GM23338 (cell line): Measurements from ENCODE around the gene CAPN14. TPM values are rescaled to one million over a fixed set of nuclear protein-coding genes. Genes with fewer than 3 reads are reported as not detected.

Source experiments
- ATAC-seq: fragments of 200-7000 bp; cut with Tn5 transposase; 3 replicates; pipeline ENCODE4 v1.9.1; 2020
- DNase-seq: peaks from one replicate; pipeline ENCODE4 v3.0.0-alpha.2; 2015; ENCODE audit warnings: low spot score
- H2AFZ ChIP-seq: fragments of 200-600 bp; sonication (generic); 2 replicates; pipeline ENCODE4 v1.8.0; 2016; ENCODE audit warnings: antibody characterized with exemption, mild to moderate bottlenecking, moderate library complexity
- H3F3A ChIP-seq: fragments of 200-600 bp; sonication (generic); replicated peaks from 2 replicates; pipeline ENCODE4 v1.8.0; 2017; ENCODE audit warnings: antibody characterized with exemption, mixed run types, low read depth
- H3K27ac ChIP-seq: fragments of 200-600 bp; sonication (generic); 2 replicates; pipeline ENCODE4 v1.6.1; 2016; ENCODE audit warnings: low read depth
- H3K27me3 ChIP-seq: fragments of 200-600 bp; sonication (generic); 2 replicates; pipeline ENCODE4 v1.8.0; 2016; ENCODE audit warnings: mild to moderate bottlenecking, mixed run types, moderate library complexity; ENCODE audit not compliant: insufficient read depth
- H3K36me3 ChIP-seq: fragments of 200-600 bp; sonication (generic); 2 replicates; pipeline ENCODE4 v1.8.0; 2016; ENCODE audit warnings: mild to moderate bottlenecking; ENCODE audit not compliant: insufficient read depth
- H3K4me1 ChIP-seq: fragments of 200-600 bp; sonication (generic); 2 replicates; pipeline ENCODE4 v1.8.0; 2016; ENCODE audit warnings: mild to moderate bottlenecking, moderate library complexity; ENCODE audit not compliant: insufficient read depth
- H3K4me2 ChIP-seq: fragments of 200-600 bp; sonication (generic); 2 replicates; pipeline ENCODE4 v1.7.1; 2017; ENCODE audit warnings: mixed run types
- H3K4me3 ChIP-seq: fragments of 200-600 bp; sonication (generic); 2 replicates; pipeline ENCODE4 v1.6.1; 2016; ENCODE audit warnings: mixed run types
- H3K79me2 ChIP-seq: fragments of 200-600 bp; sonication (generic); replicated peaks from 2 replicates; pipeline ENCODE4 v1.8.0; 2017; ENCODE audit warnings: mild to moderate bottlenecking; ENCODE audit not compliant: insufficient read depth
- H3K9me2 ChIP-seq: fragments of 200-600 bp; sonication (generic); 2 replicates; pipeline ENCODE4 v1.8.0; 2017; ENCODE audit not compliant: insufficient read depth
- H4K20me1 ChIP-seq: fragments of 200-600 bp; sonication (generic); replicated peaks from 2 replicates; pipeline ENCODE4 v1.8.0; 2017; ENCODE audit warnings: mild to moderate bottlenecking; ENCODE audit not compliant: insufficient read depth
- H3K27ac Mint-ChIP-seq: 2 replicates; pipeline ENCODE4 v1.8.0; 2020; ENCODE audit warnings: inconsistent platforms, mild to moderate bottlenecking, moderate library complexity, mixed read lengths
- H3K27me3 Mint-ChIP-seq: 3 replicates; pipeline ENCODE4 v1.8.0; 2022; ENCODE audit warnings: low read depth, mild to moderate bottlenecking, moderate library complexity, mixed read lengths, inconsistent platforms; ENCODE audit not compliant: insufficient read depth, poor library complexity
- H3K36me3 Mint-ChIP-seq: 3 replicates; pipeline ENCODE4 v1.8.0; 2021; ENCODE audit warnings: low read depth, mild to moderate bottlenecking, inconsistent platforms, moderate library complexity, mixed read lengths
- H3K4me1 Mint-ChIP-seq: 3 replicates; pipeline ENCODE4 v1.8.0; 2020; ENCODE audit warnings: mild to moderate bottlenecking, inconsistent platforms, mixed read lengths
- H3K4me3 Mint-ChIP-seq: 3 replicates; pipeline ENCODE4 v1.8.0; 2021; ENCODE audit warnings: moderate library complexity, mild to moderate bottlenecking, inconsistent platforms, mixed read lengths
- H3K9me3 Mint-ChIP-seq: 3 replicates; pipeline ENCODE4 v1.8.0; 2020; ENCODE audit warnings: moderate library complexity, mild to moderate bottlenecking, inconsistent platforms, mixed read lengths
- ETS1 ChIP-seq: IDR thresholded peaks from 2 replicates; pipeline ENCODE4 v1.6.1; 2016; ENCODE audit warnings: antibody characterized with exemption
- EZH2 ChIP-seq: fragments of 200-600 bp; sonication (generic); IDR thresholded peaks from one replicate; pipeline ENCODE4 v1.8.0; 2017; ENCODE audit warnings: antibody characterized with exemption, mild to moderate bottlenecking, low read depth; ENCODE audit not compliant: unreplicated experiment
- JUNB ChIP-seq: IDR thresholded peaks from one replicate; pipeline ENCODE4 v1.6.1; 2016; ENCODE audit warnings: antibody characterized with exemption; ENCODE audit not compliant: unreplicated experiment
- NANOG ChIP-seq: IDR thresholded peaks from 2 replicates; pipeline ENCODE4 v1.6.1; 2016; ENCODE audit warnings: antibody characterized with exemption, borderline replicate concordance
- POLR2AphosphoS5 ChIP-seq: IDR thresholded peaks from 2 replicates; pipeline ENCODE4 v1.6.1; 2016; ENCODE audit warnings: antibody characterized with exemption, low read depth
- ZNF114 ChIP-seq: fragments of 250-450 bp; sonication (Bioruptor Pico); IDR thresholded peaks from 2 replicates; pipeline ENCODE4 v1.5.0; 2020; ENCODE audit warnings: mild to moderate bottlenecking, moderate library complexity
- polyA plus RNA-seq: library from polyadenylated mRNA; unstranded; fragments of >200 nt; fragmentation: Nextera tagmentation; extraction: Ambion mirVana; gene quantifications from 2 replicates; pipeline ENCODE4 v1.2.1, GENCODE V29; 2016
- total RNA-seq: library from RNA; depleted of rRNA; stranded (reverse); fragments of >200 nt; shearing (Covaris generic); gene quantifications from 2 replicates; pipeline ENCODE4 v1.2.3, GENCODE V29; 2014
- TF ChIP-seq, protein P1 (sequence below): IDR thresholded peaks from one replicate; pipeline ENCODE4 v1.6.1; 2018; ENCODE audit warnings: antibody characterized with exemption; ENCODE audit not compliant: unreplicated experiment
- TF ChIP-seq, protein P2 (sequence below): fragments of 250-450 bp; sonication (Bioruptor Pico); IDR thresholded peaks from 2 replicates; pipeline ENCODE4 v1.5.0; 2020; ENCODE audit warnings: mild to moderate bottlenecking, moderate library complexity

CAPN14 gene
- total and polyA plus RNA-seq, 2 experiments from 2014 or later: 0.15 TPM; not detected in 1

DNA sequence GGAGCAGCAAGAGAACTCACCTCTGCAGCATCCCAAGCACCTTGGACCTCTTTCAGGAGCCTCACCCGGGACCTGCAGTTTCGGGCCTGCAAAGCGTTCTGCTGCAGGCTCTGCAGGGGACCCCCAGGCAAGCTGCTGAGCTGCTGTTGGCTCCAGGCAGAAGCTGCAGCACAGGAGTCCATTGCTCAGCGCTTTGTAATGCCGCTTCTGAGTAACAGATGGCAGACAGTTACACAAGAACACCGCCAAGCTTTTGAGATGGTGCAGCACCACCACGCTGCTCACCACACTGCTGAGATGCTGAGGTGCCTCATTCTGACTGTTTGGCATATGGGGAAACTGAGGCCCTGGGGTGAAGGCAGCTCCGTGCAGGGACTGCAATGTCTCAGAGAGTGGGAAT is 77.2 kb downstream of the CAPN14 start (continued):
- TF ChIP-seq NANOG (no peak), ETS1 (no peak), EZH2 (no peak)
- TF ChIP-seq, protein P1, sequence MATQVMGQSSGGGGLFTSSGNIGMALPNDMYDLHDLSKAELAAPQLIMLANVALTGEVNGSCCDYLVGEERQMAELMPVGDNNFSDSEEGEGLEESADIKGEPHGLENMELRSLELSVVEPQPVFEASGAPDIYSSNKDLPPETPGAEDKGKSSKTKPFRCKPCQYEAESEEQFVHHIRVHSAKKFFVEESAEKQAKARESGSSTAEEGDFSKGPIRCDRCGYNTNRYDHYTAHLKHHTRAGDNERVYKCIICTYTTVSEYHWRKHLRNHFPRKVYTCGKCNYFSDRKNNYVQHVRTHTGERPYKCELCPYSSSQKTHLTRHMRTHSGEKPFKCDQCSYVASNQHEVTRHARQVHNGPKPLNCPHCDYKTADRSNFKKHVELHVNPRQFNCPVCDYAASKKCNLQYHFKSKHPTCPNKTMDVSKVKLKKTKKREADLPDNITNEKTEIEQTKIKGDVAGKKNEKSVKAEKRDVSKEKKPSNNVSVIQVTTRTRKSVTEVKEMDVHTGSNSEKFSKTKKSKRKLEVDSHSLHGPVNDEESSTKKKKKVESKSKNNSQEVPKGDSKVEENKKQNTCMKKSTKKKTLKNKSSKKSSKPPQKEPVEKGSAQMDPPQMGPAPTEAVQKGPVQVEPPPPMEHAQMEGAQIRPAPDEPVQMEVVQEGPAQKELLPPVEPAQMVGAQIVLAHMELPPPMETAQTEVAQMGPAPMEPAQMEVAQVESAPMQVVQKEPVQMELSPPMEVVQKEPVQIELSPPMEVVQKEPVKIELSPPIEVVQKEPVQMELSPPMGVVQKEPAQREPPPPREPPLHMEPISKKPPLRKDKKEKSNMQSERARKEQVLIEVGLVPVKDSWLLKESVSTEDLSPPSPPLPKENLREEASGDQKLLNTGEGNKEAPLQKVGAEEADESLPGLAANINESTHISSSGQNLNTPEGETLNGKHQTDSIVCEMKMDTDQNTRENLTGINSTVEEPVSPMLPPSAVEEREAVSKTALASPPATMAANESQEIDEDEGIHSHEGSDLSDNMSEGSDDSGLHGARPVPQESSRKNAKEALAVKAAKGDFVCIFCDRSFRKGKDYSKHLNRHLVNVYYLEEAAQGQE: no peak

- no peak overlapping the region for H3K4me3 ChIP-seq
- H3K27ac ChIP-seq: no peak overlapping the region
- no peak overlapping the region for H3K27ac Mint-ChIP-seq
- H3F3A ChIP-seq: no peaks in the 10 kb centered on the region
- H3K4me1 ChIP-seq: peaks cover 10% of the 10 kb centered on the region; the same call in 1 of the 2 replicates
- peaks cover 39% of the 10 kb centered on the region for H3K27me3 Mint-ChIP-seq
- TF ChIP-seq, protein P2, sequence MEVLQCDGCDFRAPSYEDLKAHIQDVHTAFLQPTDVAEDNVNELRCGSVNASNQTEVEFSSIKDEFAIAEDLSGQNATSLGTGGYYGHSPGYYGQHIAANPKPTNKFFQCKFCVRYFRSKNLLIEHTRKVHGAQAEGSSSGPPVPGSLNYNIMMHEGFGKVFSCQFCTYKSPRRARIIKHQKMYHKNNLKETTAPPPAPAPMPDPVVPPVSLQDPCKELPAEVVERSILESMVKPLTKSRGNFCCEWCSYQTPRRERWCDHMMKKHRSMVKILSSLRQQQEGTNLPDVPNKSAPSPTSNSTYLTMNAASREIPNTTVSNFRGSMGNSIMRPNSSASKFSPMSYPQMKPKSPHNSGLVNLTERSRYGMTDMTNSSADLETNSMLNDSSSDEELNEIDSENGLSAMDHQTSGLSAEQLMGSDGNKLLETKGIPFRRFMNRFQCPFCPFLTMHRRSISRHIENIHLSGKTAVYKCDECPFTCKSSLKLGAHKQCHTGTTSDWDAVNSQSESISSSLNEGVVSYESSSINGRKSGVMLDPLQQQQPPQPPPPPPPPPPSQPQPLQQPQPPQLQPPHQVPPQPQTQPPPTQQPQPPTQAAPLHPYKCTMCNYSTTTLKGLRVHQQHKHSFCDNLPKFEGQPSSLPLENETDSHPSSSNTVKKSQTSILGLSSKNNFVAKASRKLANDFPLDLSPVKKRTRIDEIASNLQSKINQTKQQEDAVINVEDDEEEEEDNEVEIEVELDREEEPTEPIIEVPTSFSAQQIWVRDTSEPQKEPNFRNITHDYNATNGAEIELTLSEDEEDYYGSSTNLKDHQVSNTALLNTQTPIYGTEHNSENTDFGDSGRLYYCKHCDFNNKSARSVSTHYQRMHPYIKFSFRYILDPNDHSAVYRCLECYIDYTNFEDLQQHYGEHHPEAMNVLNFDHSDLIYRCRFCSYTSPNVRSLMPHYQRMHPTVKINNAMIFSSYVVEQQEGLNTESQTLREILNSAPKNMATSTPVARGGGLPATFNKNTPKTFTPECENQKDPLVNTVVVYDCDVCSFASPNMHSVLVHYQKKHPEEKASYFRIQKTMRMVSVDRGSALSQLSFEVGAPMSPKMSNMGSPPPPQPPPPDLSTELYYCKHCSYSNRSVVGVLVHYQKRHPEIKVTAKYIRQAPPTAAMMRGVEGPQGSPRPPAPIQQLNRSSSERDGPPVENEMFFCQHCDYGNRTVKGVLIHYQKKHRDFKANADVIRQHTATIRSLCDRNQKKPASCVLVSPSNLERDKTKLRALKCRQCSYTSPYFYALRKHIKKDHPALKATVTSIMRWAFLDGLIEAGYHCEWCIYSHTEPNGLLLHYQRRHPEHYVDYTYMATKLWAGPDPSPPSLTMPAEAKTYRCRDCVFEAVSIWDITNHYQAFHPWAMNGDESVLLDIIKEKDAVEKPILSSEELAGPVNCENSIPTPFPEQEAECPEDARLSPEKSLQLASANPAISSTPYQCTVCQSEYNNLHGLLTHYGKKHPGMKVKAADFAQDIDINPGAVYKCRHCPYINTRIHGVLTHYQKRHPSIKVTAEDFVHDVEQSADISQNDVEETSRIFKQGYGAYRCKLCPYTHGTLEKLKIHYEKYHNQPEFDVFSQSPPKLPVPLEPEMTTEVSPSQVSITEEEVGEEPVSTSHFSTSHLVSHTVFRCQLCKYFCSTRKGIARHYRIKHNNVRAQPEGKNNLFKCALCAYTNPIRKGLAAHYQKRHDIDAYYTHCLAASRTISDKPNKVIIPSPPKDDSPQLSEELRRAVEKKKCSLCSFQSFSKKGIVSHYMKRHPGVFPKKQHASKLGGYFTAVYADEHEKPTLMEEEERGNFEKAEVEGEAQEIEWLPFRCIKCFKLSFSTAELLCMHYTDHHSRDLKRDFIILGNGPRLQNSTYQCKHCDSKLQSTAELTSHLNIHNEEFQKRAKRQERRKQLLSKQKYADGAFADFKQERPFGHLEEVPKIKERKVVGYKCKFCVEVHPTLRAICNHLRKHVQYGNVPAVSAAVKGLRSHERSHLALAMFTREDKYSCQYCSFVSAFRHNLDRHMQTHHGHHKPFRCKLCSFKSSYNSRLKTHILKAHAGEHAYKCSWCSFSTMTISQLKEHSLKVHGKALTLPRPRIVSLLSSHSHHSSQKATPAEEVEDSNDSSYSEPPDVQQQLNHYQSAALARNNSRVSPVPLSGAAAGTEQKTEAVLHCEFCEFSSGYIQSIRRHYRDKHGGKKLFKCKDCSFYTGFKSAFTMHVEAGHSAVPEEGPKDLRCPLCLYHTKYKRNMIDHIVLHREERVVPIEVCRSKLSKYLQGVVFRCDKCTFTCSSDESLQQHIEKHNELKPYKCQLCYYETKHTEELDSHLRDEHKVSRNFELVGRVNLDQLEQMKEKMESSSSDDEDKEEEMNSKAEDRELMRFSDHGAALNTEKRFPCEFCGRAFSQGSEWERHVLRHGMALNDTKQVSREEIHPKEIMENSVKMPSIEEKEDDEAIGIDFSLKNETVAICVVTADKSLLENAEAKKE (CRISPR knock-in tag): no peak
- no peak for TF ChIP-seq POLR2AphosphoS5
- no peak for TF ChIP-seq JUNB
- no peak for TF ChIP-seq ZNF114
- H3K4me1 Mint-ChIP-seq: peaks cover 37% of the 10 kb centered on the region
- DNase-seq (no peak), ATAC-seq (no peak)
- H3K9me2 ChIP-seq: no peaks in the 10 kb centered on the region
- H3K36me3 Mint-ChIP-seq: no peaks in the 10 kb centered on the region
- H3K9me3 Mint-ChIP-seq: no peaks in the 10 kb centered on the region; the same call in 2 of the 3 replicates
- no peak overlapping the region for H2AFZ ChIP-seq
- no peak overlapping the region for H3K4me3 Mint-ChIP-seq
- peaks cover 3% of the 10 kb centered on the region; the same call in 1 of the 2 replicates for H3K79me2 ChIP-seq
- no peaks in the 10 kb centered on the region for H4K20me1 ChIP-seq
- H3K27me3 ChIP-seq: peaks cover 68% of the 10 kb centered on the region
- H3K4me2 ChIP-seq: no peak overlapping the region
- H3K36me3 ChIP-seq: no peaks in the 10 kb centered on the region
Observed at GRCh38 chr2:31139671-31140070, 77.6 kb downstream of the CAPN14 start.
